Activated CD8-positive, alpha-beta T cell treated with anti-CD3 and anti-CD28 coated beads, Interleukin-2, amount 10 ng/mL, durations not matched to agents 7 days and 5 days (primary cell): Measurements from ENCODE around the gene XRCC5. TPM values are rescaled to one million over a fixed set of nuclear protein-coding genes. Genes with fewer than 3 reads are reported as not detected.

Experiments used
- ATAC-seq: fragments of 150-1000 bp; cut with Tn5 transposase; one replicate; pipeline ENCODE4 v1.10.0; 2021; ENCODE audit warnings: moderate library complexity
- CTCF ChIA-PET: fragments of 350-600 bp; sonication (Branson Sonifier 250); formaldehyde crosslinking; loops from one replicate; lab custom pipeline; 2021; ENCODE audit warnings: antibody characterized with exemption; lab: Charles Lee
- POLR2A ChIA-PET: fragments of 350-600 bp; sonication (Branson Sonifier 250); formaldehyde crosslinking; loops from one replicate; lab custom pipeline; 2021; ENCODE audit warnings: antibody characterized with exemption; lab: Charles Lee
- DNase-seq: peaks from one replicate; pipeline ENCODE4 v3.0.0-alpha.2; 2020
- H3K27ac Mint-ChIP-seq: one replicate; pipeline ENCODE4 v1.8.0; 2021; ENCODE audit warnings: mild to moderate bottlenecking, mixed read lengths
- H3K27me3 Mint-ChIP-seq: one replicate; pipeline ENCODE4 v1.8.0; 2021; ENCODE audit warnings: low read depth, mixed read lengths
- H3K36me3 Mint-ChIP-seq: one replicate; pipeline ENCODE4 v1.8.0; 2021; ENCODE audit warnings: low read depth, mixed read lengths
- H3K4me1 Mint-ChIP-seq: one replicate; pipeline ENCODE4 v1.8.0; 2021; ENCODE audit warnings: low read depth, mixed read lengths
- H3K4me3 Mint-ChIP-seq: one replicate; pipeline ENCODE4 v1.8.0; 2021; ENCODE audit warnings: mild to moderate bottlenecking, mixed read lengths
- H3K9me3 Mint-ChIP-seq: one replicate; pipeline ENCODE4 v1.8.0; 2022; ENCODE audit warnings: mixed read lengths; ENCODE audit not compliant: insufficient read depth
- total RNA-seq, 2 experiments: library from RNA; stranded (reverse); gene quantifications; one replicate each; pipeline ENCODE4 v1.2.3, GENCODE V29; 2021

Gene XRCC5
- total RNA-seq, 2 experiments from 2014 or later, result 362 to 394 TPM

- Mint-ChIP-seq H3K27me3 (no peaks in the 10 kb centered on the region), H3K4me3 (peak overlapping the region; percentile 99), H3K4me1 (peaks cover 47% of the 10 kb centered on the region), H3K9me3 (no peaks in the 10 kb centered on the region), H3K27ac (peak overlapping the region; percentile 84), H3K36me3 (peaks cover 44% of the 10 kb centered on the region)
- CTCF ChIA-PET, result interaction anchor here (0.7 to 6.1 kb wide), 15 partner anchors 11 to 308 kb away, joined by 3 to 76 read pairs (median 9); partner anchors contain the start of genes PECR and TMEM169
- DNase-seq (no peak), ATAC-seq (no peak)
- POLR2A ChIA-PET, result interaction anchor here (0.9 to 3.1 kb wide), 7 partner anchors 11 to 92 kb away, joined by 3 to 13 read pairs (median 9); partner anchors contain the start of genes PECR and TMEM169
These were observed 710 bp upstream of the XRCC5 start for GRCh38 chr2:216108310-216108966.

GRCh38 chr2:216109962-216110614 lies 940 bp downstream of the XRCC5 start:
- no peaks in the 10 kb centered on the region for H3K9me3 Mint-ChIP-seq

DNA sequence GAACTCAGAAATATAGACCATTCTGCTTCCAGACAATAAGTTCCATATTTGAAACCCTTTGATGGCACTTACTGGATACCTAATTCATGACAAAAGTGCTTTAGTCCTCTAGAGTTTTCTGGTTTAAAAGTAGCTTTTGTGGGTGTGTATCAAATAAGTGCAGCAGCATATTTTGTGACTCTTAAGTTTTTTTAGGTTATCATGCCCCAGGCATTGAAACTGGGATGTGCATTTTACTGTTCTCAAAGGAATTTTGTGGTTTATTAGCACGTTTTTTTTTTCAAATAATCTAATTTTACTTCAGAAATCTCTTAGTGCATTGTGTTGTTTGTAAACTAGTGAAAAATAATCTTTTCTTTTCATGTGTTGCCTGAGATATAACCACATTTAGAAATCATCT lies 1.5 kb downstream of the XRCC5 start:
- Mint-ChIP-seq H3K9me3 (no peaks in the 10 kb centered on the region), H3K36me3 (peaks cover 63% of the 10 kb centered on the region), H3K4me1 (peaks cover 63% of the 10 kb centered on the region), H3K27me3 (no peaks in the 10 kb centered on the region), H3K4me3 (peak overlapping the region; percentile 99), H3K27ac (peak overlapping the region; percentile 99)
- ChIA-PET CTCF (interaction anchor here (0.7 to 6.1 kb wide), 28 partner anchors 9 to 406 kb away, joined by 3 to 76 read pairs (median 4); partner anchors contain the start of genes MREG, PECR and TMEM169), POLR2A (interaction anchor here (1.0 to 1.7 kb wide), 6 partner anchors 9 to 799 kb away, joined by 3 to 11 read pairs (median 5); partner anchors contain the start of gene ATIC)
- ATAC-seq (no peak), DNase-seq (no peak)

More at GRCh38 chr2:216109962-216110614, 940 bp downstream of the XRCC5 start:
- DNase-seq (no peak), ATAC-seq (peak; percentile 13)
- Mint-ChIP-seq H3K4me1 (peaks cover 59% of the 10 kb centered on the region), H3K4me3 (peak overlapping the region; percentile 99), H3K27ac (peak overlapping the region; percentile 99), H3K36me3 (peaks cover 60% of the 10 kb centered on the region), H3K27me3 (no peaks in the 10 kb centered on the region)
- ChIA-PET CTCF (interaction anchor here (0.7 to 6.1 kb wide), 32 partner anchors 8 to 406 kb away, joined by 3 to 76 read pairs (median 4); partner anchors contain the start of genes MREG, PECR and TMEM169), POLR2A (interaction anchor here (1.0 to 3.1 kb wide), 10 partner anchors 10 to 798 kb away, joined by 3 to 13 read pairs (median 8); partner anchors contain the start of genes ATIC, PECR, RPL37A and TMEM169)

GRCh38 chr2:216111122-216111521 lies 2.0 kb downstream of the XRCC5 start:
- H3K4me3 Mint-ChIP-seq, result peak overlapping the region; percentile 99
- peak overlapping the region; percentile 99 for H3K27ac Mint-ChIP-seq
- H3K9me3 Mint-ChIP-seq, result no peaks in the 10 kb centered on the region
- peaks cover 65% of the 10 kb centered on the region for H3K4me1 Mint-ChIP-seq
- DNase-seq (no peak), ATAC-seq (no peak)
- POLR2A ChIA-PET, result interaction anchor here (0.6 to 1.7 kb wide), 2 partner anchors 9 to 19 kb away, joined by 3 to 11 read pairs; no protein-coding TSS in a partner anchor
- CTCF ChIA-PET, result interaction anchor here (0.9 to 6.1 kb wide), 18 partner anchors 8 to 94 kb away, joined by 3 to 76 read pairs (median 6); partner anchors contain the start of genes PECR and TMEM169
- peaks cover 66% of the 10 kb centered on the region for H3K36me3 Mint-ChIP-seq
- H3K27me3 Mint-ChIP-seq, result no peaks in the 10 kb centered on the region

DNA sequence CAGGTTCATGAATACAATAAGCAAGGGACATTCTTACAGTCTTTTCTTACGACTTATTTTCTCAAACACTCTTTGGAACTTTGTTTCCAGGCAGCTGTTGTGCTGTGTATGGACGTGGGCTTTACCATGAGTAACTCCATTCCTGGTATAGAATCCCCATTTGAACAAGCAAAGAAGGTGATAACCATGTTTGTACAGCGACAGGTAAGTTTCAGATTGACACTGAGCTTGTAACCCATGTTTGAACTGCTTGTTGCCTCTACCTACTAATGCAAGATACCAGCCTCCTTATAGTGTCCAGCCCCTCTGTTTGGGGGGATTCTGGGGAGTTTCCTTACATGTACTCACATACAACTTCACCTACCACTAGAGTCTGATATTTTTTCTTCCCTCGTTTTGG lies 3.8 kb downstream of the XRCC5 start:
- POLR2A ChIA-PET, result no interaction called here
- CTCF ChIA-PET, result interaction anchor here (0.9 to 3.4 kb wide), 7 partner anchors 9 to 79 kb away, joined by 3 to 31 read pairs (median 9); no protein-coding TSS in a partner anchor
- ATAC-seq, result no peak
- H3K4me1 Mint-ChIP-seq, result peaks cover 83% of the 10 kb centered on the region
- peak overlapping the region; percentile 16 for H3K4me3 Mint-ChIP-seq
- H3K27ac Mint-ChIP-seq, result peak overlapping the region; percentile 26
- H3K36me3 Mint-ChIP-seq, result peaks cover 84% of the 10 kb centered on the region
- DNase-seq, result no peak
- H3K27me3 Mint-ChIP-seq, result no peaks in the 10 kb centered on the region
- H3K9me3 Mint-ChIP-seq, result no peaks in the 10 kb centered on the region

- H3K4me3 Mint-ChIP-seq, result no peak overlapping the region
- no peaks in the 10 kb centered on the region for H3K27me3 Mint-ChIP-seq
- ATAC-seq (no peak), DNase-seq (peak; percentile 28)
- CTCF ChIA-PET, result interaction anchor here (0.8 to 3.4 kb wide), 16 partner anchors 8 to 95 kb away, joined by 3 to 31 read pairs (median 6); partner anchors contain the start of genes PECR and TMEM169
- no peaks in the 10 kb centered on the region for H3K9me3 Mint-ChIP-seq
- POLR2A ChIA-PET, result interaction anchor here (1.1 to 1.6 kb wide), 3 partner anchors 29 to 33 kb away, joined by 3 to 7 read pairs (median 5); no protein-coding TSS in a partner anchor
- peaks cover 84% of the 10 kb centered on the region for H3K4me1 Mint-ChIP-seq
- H3K36me3 Mint-ChIP-seq, result peaks cover 90% of the 10 kb centered on the region
- H3K27ac Mint-ChIP-seq, result peak overlapping the region; percentile 26
These were observed 4.4 kb downstream of the XRCC5 start for GRCh38 chr2:216113572-216113971.

DNA sequence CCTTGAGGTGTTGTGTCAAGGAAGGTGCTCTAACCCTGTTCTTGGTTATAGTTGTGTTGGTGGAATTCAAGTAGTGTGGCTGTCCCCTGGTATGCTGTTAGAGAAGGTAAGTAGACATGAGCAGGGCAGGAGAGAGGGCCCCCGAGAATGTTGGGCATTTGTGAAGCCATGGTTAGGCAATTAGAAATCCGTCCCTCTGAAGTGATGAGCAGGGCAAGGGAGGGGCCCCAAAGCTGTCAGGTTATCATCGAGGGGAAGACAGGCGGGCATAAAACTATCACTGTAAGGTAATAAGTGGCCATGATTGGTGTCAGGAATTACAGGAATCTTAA lies 5.2 kb downstream of the XRCC5 start:
- H3K4me1 Mint-ChIP-seq, result peaks cover 88% of the 10 kb centered on the region
- H3K36me3 Mint-ChIP-seq, result peaks cover 93% of the 10 kb centered on the region
- ChIA-PET POLR2A (interaction anchor here (0.8 to 1.6 kb wide), 6 partner anchors 10 to 55 kb away, joined by 3 to 7 read pairs (median 4); no protein-coding TSS in a partner anchor), CTCF (interaction anchor here (0.6 to 3.4 kb wide), 27 partner anchors 9 to 290 kb away, joined by 3 to 31 read pairs (median 4); partner anchors contain the start of genes MREG, PECR and TMEM169)
- H3K27ac Mint-ChIP-seq, result peak overlapping the region; percentile 86
- H3K27me3 Mint-ChIP-seq, result no peaks in the 10 kb centered on the region
- H3K9me3 Mint-ChIP-seq, result no peaks in the 10 kb centered on the region
- DNase-seq (no peak), ATAC-seq (no peak)
- peak overlapping the region; percentile 84 for H3K4me3 Mint-ChIP-seq

GRCh38 chr2:216114714-216115531 lies 5.8 kb downstream of the XRCC5 start:
- Mint-ChIP-seq H3K4me3 (peak overlapping the region; percentile 84), H3K9me3 (no peaks in the 10 kb centered on the region), H3K27ac (peak overlapping the region; percentile 86), H3K27me3 (no peaks in the 10 kb centered on the region), H3K36me3 (peaks cover 93% of the 10 kb centered on the region), H3K4me1 (peaks cover 94% of the 10 kb centered on the region)
- CTCF ChIA-PET, result interaction anchor here (0.6 to 3.4 kb wide), 27 partner anchors 8 to 289 kb away, joined by 3 to 31 read pairs (median 4); partner anchors contain the start of genes MREG, PECR and TMEM169
- DNase-seq (peak; percentile 99), ATAC-seq (peak; percentile 91)
- POLR2A ChIA-PET, result interaction anchor here (0.8 to 1.6 kb wide), 5 partner anchors 11 to 56 kb away, joined by 3 to 7 read pairs (median 5); no protein-coding TSS in a partner anchor

DNA sequence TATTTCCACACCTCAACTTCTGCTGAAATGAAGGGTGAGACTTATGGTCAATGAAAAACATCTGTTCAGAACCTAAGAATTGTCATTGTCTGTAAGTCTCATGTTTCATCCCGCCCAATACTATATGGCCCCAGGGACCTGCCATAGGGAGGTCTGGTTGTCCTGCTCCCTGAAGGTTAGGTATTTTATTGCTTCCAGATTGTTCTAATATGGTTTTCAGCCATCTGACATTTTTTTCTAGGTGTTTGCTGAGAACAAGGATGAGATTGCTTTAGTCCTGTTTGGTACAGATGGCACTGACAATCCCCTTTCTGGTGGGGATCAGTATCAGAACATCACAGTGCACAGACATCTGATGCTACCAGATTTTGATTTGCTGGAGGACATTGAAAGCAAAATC lies 7.3 kb downstream of the XRCC5 start:
- H3K27ac Mint-ChIP-seq, result peak overlapping the region; percentile 39
- H3K36me3 Mint-ChIP-seq, result peaks cover 91% of the 10 kb centered on the region
- H3K4me1 Mint-ChIP-seq, result peaks cover 95% of the 10 kb centered on the region
- peak overlapping the region; percentile 19 for H3K4me3 Mint-ChIP-seq
- no peak for ATAC-seq
- no peaks in the 10 kb centered on the region for H3K9me3 Mint-ChIP-seq
- ChIA-PET POLR2A (no interaction called here), CTCF (no interaction called here)
- H3K27me3 Mint-ChIP-seq, result no peaks in the 10 kb centered on the region
- DNase-seq, result no peak

- H3K27me3 Mint-ChIP-seq, result no peaks in the 10 kb centered on the region
- H3K27ac Mint-ChIP-seq, result no peak overlapping the region
- ATAC-seq (no peak), DNase-seq (no peak)
- ChIA-PET POLR2A (no interaction called here), CTCF (interaction anchor here (1.0 to 1.4 kb wide), 2 partner anchors 28 to 85 kb away, joined by 3 to 4 read pairs; no protein-coding TSS in a partner anchor)
- H3K36me3 Mint-ChIP-seq, result peaks cover 90% of the 10 kb centered on the region
- no peak overlapping the region for H3K4me3 Mint-ChIP-seq
- no peaks in the 10 kb centered on the region for H3K9me3 Mint-ChIP-seq
- H3K4me1 Mint-ChIP-seq, result peaks cover 89% of the 10 kb centered on the region
These were observed 8.6 kb downstream of the XRCC5 start for GRCh38 chr2:216117561-216118340.
